Spleen (tissue), 11 donors: Measurements from ENCODE around the gene CEP164. TPM values are rescaled to one million over a fixed set of nuclear protein-coding genes. Genes with fewer than 3 reads are reported as not detected.

Experiments used
- DNase-seq: peaks from one replicate; pipeline ENCODE4 v3.0.0-alpha.2; 2020
- H3K27ac ChIP-seq, 8 donors: fragments of 200-600 bp; sonication (generic) in 7 of 8; 1 replicate in 4 of 8; 2 replicates in 4 of 8; pipeline versions ENCODE4 v1.5.0 to v1.8.0; 2016 to 2021; ENCODE audit warnings: inconsistent platforms in 4 of 8, mild to moderate bottlenecking in 4 of 8, moderate library complexity in 1 of 8
- H3K27me3 ChIP-seq, 7 donors: fragments of 200-600 bp; sonication (generic) in 6 of 7; replicated peaks in 1 of 7; 1 replicate in 4 of 7; 2 replicates in 3 of 7; pipeline versions ENCODE4 v1.5.0 to v1.8.0; 2016 to 2021; ENCODE audit warnings: inconsistent platforms in 3 of 7, mild to moderate bottlenecking in 1 of 7
- H3K36me3 ChIP-seq, 6 donors: fragments of 200-600 bp; sonication (generic) in 5 of 6; 1 replicate in 4 of 6; 2 replicates in 2 of 6; pipeline versions ENCODE4 v1.5.0 to v1.8.0; 2016 to 2021; ENCODE audit warnings: inconsistent platforms in 2 of 6
- H3K4me1 ChIP-seq, 6 donors: fragments of 200-600 bp; sonication (generic) in 5 of 6; 1 replicate in 3 of 6; 2 replicates in 3 of 6; pipeline versions ENCODE4 v1.5.0 to v1.8.0; 2016 to 2021; ENCODE audit warnings: inconsistent platforms in 3 of 6
- H3K4me3 ChIP-seq, 8 donors: fragments of 200-600 bp; sonication (generic) in 7 of 8; 1 replicate in 4 of 8; 2 replicates in 4 of 8; pipeline versions ENCODE4 v1.5.0 to v1.8.0; 2016 to 2021; ENCODE audit warnings: inconsistent platforms in 4 of 8, mild to moderate bottlenecking in 4 of 8, moderate library complexity in 2 of 8
- H3K9me3 ChIP-seq, 8 donors: fragments of 200-600 bp; sonication (generic) in 7 of 8; 1 replicate in 4 of 8; 2 replicates in 4 of 8; pipeline versions ENCODE4 v1.5.0 to v1.8.0; 2016 to 2021; ENCODE audit warnings: inconsistent platforms in 4 of 8
- CTCF ChIP-seq, 11 experiments: fragments of 200-600 bp in 7 of 11; fragments of 450-650 bp in 4 of 11; sonication (generic) in 4 of 11; IDR thresholded peaks in 8 of 11; conservative IDR thresholded peaks in 3 of 11; 1 replicate in 7 of 11; 2 replicates in 4 of 11; pipeline versions ENCODE4 v1.4.0 to v1.8.0; 2016 to 2021; ENCODE audit warnings: antibody characterized with exemption in 11 of 11, inconsistent platforms in 4 of 11, mild to moderate bottlenecking in 1 of 11
- POLR2A ChIP-seq, 3 donors: fragments of 450-650 bp; IDR thresholded peaks; one replicate each; pipeline ENCODE4 v1.5.1; 2017; ENCODE audit warnings: antibody characterized with exemption in 3 of 3, mild to moderate bottlenecking in 1 of 3
- POLR2AphosphoS5 ChIP-seq, 3 donors: sonication (generic); formaldehyde crosslinking; IDR thresholded peaks; one replicate each; pipeline ENCODE4 v1.5.1; 2017; ENCODE audit warnings: antibody characterized with exemption in 3 of 3
- WGBS, 5 donors: extraction: QIAGEN DNeasy Blood & Tissue Kit in 3 of 5; methylation state at CpG; one replicate each; pipeline versions ENCODE4 v1.1.5 to v1.1.7; 2013 to 2018; 5-methylcytosine and 5-hydroxymethylcytosine counted together
- intact Hi-C: fragments of 100-400 bp; cut with DNase I; formaldehyde crosslinking; loops from one replicate; pipeline ENCODE4 v1.15.0; 2023; ENCODE audit warnings: low total_unique reads
- polyA plus RNA-seq, 3 donors: library from polyadenylated mRNA; stranded (reverse); fragments of 200-250 nt; gene quantifications; one replicate each; pipeline ENCODE4 v1.2.1, GENCODE V29; 2013
- total RNA-seq, 7 donors: library from RNA; depleted of rRNA in 3 of 7; stranded (reverse); fragments of >200 nt in 3 of 7; fragmentation: NEBNext Ultra II Directional in 4 of 7; extraction: Animal tissue kit (Norgen Biotek cat#: 25700) in 4 of 7; gene quantifications; one replicate each; pipeline versions ENCODE4 v1.1.0 to v1.2.1, GENCODE V29; 2016 to 2021
- donor health status: healthy with polysubstance abuse.
- donor health status: DM: no; HTN: no; CAD: no; lungs with moderate emphysema.
- donor health status: DM: no; HTN: no; CAD: no.
- donor health status: Bipolar disorder and iron deficiency.
- donor health status: healthy.
- donor health status: DM: no; HTN: no; CAD: no.
- donor health status: DM: yes; HTN: yes; CAD: no.

The CEP164 gene
- total and polyA plus RNA-seq, 10 donors: 6.6 to 48.3 (median 27.5) TPM

- Histone ChIP-seq H3K27me3 (no peaks in the 10 kb centered on the region), H3K4me3 (no peak overlapping the region), H3K27ac (no peak overlapping the region), H3K4me1 (no peaks in the 10 kb centered on the region), H3K9me3 (no peaks in the 10 kb centered on the region), H3K36me3 (peaks cover 0 to 49% (median 18%) of the 10 kb centered on the region in 6 donors)
- no peak for DNase-seq
- intact Hi-C loops: no loop called here
- 93 to 98% (median 95%) methylated on average over 7 of the region's 7 CpGs for WGBS, 5 donors
- no peak for TF ChIP-seq POLR2AphosphoS5 (IDR thresholded peaks at IDR 0.05)
- TF ChIP-seq CTCF (IDR thresholded peaks at IDR 0.05 in 8 of 11, conservative IDR thresholded peaks at IDR 0.05 in 3 of 11): no peak
Measured at GRCh38 chr11:117413616-117414015, 86.0 kb downstream of the CEP164 start.

- TF ChIP-seq POLR2AphosphoS5 (IDR thresholded peaks at IDR 0.05): no peak
- TF ChIP-seq CTCF (IDR thresholded peaks at IDR 0.05 in 8 of 11, conservative IDR thresholded peaks at IDR 0.05 in 3 of 11): no peak
- Histone ChIP-seq H3K27me3 (no peaks in the 10 kb centered on the region), H3K27ac (no peak overlapping the region), H3K4me3 (no peak overlapping the region), H3K36me3 (peaks cover 0 to 38% (median 9%) of the 10 kb centered on the region in 6 donors), H3K4me1 (no peaks in the 10 kb centered on the region), H3K9me3 (no peaks in the 10 kb centered on the region)
- no peak for DNase-seq
- WGBS, 5 donors: 89 to 96% (median 93%) methylated on average over 6 of the region's 6 CpGs
- intact Hi-C loops: no loop called here
Measured at GRCh38 chr11:117414724-117415123, 87.1 kb downstream of the CEP164 start.

- no peak for DNase-seq
- Histone ChIP-seq H3K9me3 (no peaks in the 10 kb centered on the region), H3K4me3 (no peak overlapping the region), H3K36me3 (peaks cover 0 to 31% (median 7%) of the 10 kb centered on the region in 6 donors), H3K4me1 (no peaks in the 10 kb centered on the region), H3K27me3 (peaks cover 0 to 5% (median 0%) of the 10 kb centered on the region in 7 donors), H3K27ac (no peak overlapping the region)
- intact Hi-C loops: no loop called here
- WGBS, 5 donors: 80 to 93% (median 82%) methylated on average over 8 of the region's 8 CpGs
- TF ChIP-seq POLR2A (IDR thresholded peaks at IDR 0.05) (no peak), POLR2AphosphoS5 (IDR thresholded peaks at IDR 0.05) (no peak), CTCF (IDR thresholded peaks at IDR 0.05 in 8 of 11, conservative IDR thresholded peaks at IDR 0.05 in 3 of 11) (no peak)
Measured at GRCh38 chr11:117415358-117415896, 87.8 kb downstream of the CEP164 start.

GRCh38 chr11:117417342-117417741 is 89.7 kb downstream of the CEP164 start:
- WGBS, 5 donors: 45 to 62% (median 56%) methylated on average over 6 of the region's 6 CpGs
- Histone ChIP-seq H3K9me3 (no peaks in the 10 kb centered on the region), H3K27ac (no peak overlapping the region), H3K4me3 (no peak overlapping the region), H3K4me1 (no peaks in the 10 kb centered on the region), H3K36me3 (peaks cover 0 to 11% (median 0%) of the 10 kb centered on the region in 6 donors), H3K27me3 (peaks cover 0 to 5% (median 0%) of the 10 kb centered on the region in 7 donors)
- DNase-seq: peak; percentile 25
- intact Hi-C loops: no loop called here
- TF ChIP-seq POLR2AphosphoS5 (IDR thresholded peaks at IDR 0.05) (no peak), POLR2A (IDR thresholded peaks at IDR 0.05) (no peak), CTCF (IDR thresholded peaks at IDR 0.05 in 8 of 11, conservative IDR thresholded peaks at IDR 0.05 in 3 of 11) (no peak)
